HG02884 (cell line): ENCODE measurements around the gene CLCN7.
"Not testable (repeated sequence)": the region's sequence is repeated elsewhere in the genome, so short reads cannot be mapped to it uniquely, and the experiment has no call there.

Source experiments
- ATAC-seq: cut with Tn5 transposase; IDR thresholded peaks from one replicate; pipeline ENCODE4 v1.9.1; 2021; ENCODE audit warnings: mild to moderate bottlenecking, moderate library complexity; ENCODE audit not compliant: unreplicated experiment

The CLCN7 gene

DNA sequence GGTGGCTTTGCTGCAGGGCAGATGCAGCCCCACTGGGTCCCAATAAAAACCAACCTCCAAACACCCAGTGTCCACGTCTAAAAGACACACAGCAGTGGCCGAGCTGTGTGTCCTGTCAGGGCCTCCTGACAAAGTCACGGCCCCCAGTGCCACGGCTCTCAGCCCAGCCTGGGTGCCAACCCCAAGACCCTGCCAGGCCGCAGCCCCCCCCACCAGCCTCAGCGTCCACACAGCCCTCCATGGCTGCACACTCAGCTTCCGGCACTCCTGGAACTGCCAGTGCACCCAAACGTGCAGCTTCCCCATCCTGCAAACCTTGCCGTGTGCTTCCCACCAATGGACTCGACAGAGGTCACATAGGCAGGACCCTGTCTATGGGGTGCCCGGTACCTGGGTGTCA lies 26.9 kb downstream of the CLCN7 start:
- ATAC-seq: no peak

DNA sequence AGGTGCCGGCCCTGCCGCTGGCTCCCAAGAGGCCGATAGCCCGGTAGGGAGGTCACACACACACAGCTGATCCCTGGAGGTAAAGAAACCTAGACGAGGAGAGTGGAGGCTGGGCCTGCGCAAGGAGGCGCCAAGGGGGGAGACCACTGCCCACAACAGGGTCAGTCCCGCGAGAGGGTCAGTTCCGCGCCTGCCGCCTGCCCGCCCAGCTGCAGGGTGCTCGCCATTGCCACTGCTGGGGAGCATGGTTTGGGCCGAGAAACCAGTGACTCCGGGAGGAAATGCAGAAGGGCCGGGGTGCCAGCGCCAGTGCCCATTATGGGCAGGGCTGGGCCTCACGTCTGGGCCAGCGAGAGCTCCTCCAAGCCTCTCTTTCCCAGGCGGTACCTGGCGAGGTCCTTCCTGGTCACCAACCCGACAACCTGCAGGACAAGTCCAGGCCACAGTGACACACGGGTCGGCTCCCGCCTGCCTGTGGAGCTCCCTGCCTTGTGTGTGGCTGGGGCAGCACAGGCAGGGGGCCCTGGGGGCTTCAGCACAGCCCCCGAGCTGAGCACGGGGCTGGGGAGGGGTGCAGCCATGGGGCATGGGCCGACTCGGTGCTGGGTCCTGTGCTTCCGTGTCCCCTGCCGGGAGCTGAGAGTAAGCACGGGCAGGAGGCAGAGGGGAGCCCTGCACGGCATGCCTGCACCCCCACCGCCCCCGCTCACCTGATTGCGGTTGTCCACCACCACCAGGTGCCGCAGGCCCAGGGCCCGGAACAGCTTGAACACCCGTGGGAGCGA lies 28.3 kb downstream of the CLCN7 start:
- ATAC-seq: no peak

DNA sequence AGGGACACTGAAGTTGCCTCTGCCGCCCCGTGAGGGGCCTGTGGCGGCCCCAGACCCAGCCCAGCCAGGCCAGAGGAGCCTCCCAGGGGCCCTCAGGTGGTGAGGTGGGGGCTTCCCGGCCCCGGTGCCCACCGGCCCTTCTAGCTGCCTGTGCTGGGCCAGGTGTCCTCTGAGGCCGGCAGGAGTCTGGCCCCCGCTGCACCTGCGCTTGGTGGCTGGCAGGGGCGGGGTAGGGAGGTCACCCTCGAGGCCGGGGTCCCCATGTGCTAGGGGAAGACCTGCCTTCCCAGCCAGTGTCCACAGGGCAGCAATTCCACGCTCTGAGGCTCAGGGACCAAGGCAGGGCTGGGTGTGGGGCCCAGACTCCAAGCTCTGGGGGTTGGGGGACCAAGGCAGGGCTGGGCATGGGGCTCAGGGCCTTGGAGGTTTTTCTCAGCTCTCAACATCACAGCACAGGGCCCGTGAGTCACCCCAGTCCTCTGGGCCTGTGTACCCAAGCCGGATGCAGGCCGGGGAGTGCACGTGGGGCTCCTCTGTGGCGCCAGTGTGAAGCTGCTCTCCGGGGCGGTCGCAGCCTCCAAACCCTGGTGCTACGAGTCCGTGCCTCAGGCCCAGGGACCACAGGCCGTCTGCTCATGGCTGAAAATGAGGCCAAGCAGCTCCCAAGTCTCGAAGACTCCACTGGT lies 29.2 kb downstream of the CLCN7 start:
- no peak for ATAC-seq

DNA sequence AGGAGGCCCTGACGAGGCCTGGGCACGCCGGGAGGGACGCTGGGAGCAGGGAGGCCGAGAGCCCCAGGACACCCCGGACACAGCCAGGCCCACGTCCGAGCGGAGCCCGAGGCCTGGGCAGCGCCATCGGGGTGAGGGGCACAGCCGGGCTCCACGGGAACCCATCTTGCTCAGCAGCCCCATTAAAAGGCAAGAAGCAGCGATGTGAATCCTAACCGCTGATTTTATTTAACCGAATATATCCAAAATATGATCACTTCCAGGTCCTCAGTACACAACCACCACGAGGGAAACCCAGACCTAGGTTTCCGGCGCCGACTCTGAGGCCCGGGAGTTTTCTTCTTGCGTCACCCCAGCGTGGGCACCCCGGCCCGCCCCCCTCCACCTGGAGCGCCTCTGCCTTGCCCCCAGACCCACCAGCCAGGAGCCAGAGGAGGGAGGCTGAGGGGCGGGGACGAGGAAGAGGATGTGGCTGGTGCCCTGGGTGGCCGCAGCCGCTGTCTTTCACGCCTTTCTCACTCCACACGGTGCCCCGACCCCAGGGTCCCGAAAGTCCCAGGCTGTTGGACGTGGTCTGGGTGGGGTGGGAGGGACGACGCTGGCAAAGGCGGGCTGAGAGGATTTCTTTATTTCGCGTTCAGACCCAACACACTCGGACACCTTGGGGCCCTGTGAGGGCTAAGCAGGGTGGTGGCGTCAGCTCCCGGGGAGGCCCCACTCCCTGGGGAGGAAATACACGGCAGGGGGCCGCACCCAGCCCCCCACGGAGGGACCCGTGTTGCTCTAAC lies 29.9 kb downstream of the CLCN7 start:
- ATAC-seq: no peak

DNA sequence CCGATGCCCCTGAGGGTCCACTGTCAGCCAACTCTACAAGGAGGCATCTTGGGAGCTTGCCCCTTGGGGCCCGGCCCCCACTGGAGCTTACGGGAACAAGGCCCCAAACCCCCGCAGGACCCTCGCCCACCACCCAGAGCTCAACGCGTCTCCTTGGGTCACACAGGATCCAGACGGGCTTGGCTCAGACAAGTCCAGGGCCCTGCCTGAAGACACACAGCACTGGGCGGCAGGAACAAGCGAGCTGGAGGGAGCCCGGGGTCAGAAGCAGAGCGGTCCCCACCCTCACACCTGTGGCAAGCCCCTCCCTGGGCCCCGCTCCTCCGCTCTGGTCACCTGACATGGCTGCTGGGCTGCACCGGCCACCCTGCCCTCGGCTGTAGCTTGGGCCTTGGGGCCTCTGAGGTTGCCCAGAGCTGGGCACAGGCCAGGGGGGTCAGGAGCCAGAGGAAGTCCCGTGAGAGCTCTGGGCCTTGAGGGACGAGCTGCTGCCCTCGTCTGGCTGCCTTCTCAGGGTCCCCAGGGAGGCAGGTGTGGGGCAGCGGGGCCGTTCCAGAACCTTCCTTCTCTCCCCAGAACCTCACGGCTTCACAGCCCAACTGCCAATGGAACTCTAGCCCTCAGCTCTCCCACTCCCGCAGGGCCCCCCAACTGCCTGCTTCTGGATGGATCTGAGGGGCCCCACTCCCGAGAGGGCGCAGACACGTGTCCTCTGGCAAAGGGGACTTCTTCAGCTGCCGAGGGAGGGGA lies 30.7 kb downstream of the CLCN7 start, which contains the start of gene CCDC154:
TSS of gene CCDC154 (minus strand) at position 577 of the 750 bp plus-strand sequence. CDS start at position 343, 234 bp downstream.
- no peak for ATAC-seq

DNA sequence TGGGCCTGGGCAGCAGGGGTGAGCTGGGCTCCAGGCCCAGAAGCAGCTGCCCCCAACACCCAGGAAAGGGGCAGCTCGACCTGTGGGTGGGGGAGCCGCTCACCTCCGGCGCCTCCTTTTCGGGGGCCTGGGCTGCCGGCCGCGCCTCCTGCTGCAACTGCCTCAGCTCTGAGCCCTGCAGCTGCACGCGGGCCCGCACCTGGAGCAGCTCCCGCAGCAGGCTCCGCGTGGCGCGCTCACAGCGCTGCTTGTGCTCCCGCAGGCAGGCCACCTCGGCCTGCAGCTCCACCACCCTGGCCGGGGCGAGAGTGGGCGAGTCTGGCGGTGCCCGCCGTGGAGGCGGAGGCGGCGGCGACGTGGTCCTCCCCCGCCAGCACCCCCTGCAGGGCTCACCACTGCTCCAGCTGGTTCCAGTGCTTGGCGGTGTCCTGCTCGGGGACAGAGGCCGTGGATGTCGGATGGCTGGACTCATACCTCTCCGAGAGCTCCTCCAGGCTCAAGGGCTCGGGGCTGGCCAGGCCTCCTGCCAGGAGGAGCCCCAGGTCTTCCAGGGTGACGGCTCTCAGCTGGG lies 31.3 kb downstream of the CLCN7 start:
- ATAC-seq: no peak

DNA sequence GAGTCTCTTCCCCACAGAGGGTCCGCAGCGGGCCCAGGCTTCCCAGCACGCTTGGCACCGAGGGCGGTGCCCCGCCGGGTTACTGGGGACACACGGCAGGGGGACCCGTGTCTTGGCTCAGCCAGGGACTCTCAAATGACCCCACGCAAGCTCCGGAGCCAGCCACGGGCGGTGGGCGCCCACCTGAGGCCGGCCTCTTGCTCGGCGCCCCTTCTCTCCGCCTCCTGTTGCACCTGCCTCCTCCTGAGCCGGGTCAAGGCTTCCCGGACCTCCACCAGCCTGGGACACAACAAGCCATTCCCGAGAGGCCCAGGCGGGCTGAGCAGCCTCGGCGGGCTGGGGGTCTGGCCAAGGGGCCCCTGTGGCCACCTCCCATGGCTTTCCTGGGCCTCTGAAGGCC lies 32.1 kb downstream of the CLCN7 start:
- ATAC-seq: no peak

DNA sequence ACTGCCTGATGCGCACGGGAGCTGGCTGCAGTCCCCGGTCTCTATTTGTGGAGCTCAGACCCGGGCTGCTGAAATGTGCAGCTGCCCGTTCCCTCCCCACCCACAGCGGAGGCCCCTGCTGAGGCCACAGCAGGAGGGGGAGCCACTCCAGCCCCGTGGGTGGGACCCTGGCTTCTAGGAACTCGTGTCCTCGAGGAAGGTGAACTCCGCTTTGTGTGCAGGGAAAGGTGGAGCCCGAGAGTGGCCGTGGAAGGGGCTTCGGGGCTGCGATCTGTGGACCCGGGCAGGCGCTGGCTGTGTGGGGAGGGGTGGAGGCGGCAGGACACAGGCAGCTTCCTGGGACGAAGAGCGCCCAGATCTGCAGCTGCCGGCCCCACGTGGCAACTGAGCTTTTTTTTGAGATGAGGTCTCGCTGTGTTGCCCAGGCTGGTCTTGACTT lies 33.4 kb downstream of the CLCN7 start:
- ATAC-seq: no peak

DNA sequence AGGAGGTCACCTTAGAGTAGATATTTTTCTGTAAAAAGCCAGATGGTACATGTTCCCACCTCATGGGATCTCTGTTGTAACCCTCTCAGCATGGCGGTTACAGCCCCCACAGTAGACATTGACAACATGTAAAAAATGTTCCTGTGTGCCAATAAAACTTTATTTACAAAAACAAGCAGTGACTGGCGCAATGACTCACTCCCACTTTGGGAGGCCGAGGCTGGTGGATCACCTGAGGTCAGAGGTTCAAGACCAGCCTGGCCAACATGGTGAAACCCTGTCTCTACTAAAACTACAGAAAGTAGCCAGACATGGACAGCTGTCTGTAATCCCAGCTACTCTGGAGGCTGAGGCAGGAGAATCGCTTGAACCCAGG lies 35.1 kb downstream of the CLCN7 start:
- ATAC-seq: not testable (repeated sequence)

DNA sequence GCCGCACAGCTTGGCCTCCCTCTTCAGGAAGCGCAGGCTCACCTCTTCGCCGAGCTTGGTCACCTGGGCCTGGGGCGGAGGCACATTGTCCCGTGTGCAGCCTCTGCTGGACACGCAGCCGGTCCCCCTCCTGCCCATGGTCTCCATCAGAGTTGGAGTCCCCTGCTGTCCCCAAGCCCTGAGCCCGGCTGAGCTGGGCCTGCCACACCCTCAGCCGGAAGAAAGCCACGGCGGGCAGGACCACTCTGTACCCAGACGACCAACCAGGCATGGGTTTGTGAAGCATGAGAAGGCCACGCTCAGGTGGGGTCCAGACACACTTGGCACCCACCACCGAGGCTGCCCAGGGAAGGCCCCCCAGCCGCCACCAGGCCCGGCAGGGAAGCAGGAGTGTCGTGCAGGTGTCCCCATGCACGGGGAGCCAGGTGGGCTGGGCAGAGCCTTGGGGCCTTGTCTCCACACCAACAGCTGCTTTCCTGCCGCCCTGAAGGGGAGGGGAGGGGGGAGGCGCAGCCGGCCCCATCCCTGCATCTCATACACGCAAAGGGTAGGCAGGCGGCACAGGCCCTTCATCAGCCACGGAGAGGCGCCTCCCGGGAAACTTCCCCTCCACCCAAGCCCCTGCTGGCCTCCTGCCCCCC lies 35.6 kb downstream of the CLCN7 start:
- ATAC-seq: no peak

DNA sequence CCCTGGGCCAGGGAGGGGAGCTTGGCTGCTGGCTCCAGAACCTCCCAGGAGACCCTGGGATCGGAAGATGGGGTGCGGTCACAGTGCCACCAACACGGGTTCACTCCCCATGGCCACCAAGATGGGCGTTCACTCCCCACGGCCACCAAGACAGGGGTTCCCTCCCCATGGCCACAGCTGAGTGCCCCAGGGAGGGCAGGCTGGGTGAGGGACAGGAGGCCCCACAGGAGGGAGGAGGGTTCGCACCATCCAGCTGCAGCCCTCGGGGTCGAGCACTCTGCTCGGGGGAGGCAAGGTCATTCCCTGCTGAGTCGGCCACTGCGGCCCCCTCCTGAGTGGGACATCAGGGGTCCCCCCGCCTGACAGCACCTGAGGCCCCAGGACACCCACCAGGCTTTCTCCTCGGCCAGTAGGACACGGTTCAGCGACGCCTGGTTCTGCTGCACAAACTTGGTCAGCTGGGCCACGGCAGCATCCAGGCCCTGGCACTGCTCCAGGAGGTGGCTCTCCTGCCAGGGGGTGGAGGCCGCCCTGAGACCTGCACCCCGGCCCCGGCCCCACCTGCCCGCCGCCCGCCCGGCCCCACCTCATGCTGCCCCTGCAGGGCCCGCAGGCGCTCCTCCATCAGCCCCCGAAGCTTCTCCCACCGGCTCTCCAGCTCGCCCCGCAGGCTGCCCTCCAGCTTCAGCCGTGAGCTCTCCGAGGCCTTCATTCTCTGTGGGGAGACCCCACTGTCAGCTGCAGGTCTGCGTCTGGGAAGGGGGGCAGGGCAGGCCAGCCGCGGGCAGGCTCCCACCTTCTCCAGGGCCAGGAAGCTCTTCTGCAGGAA lies 36.4 kb downstream of the CLCN7 start:
- no peak for ATAC-seq

DNA sequence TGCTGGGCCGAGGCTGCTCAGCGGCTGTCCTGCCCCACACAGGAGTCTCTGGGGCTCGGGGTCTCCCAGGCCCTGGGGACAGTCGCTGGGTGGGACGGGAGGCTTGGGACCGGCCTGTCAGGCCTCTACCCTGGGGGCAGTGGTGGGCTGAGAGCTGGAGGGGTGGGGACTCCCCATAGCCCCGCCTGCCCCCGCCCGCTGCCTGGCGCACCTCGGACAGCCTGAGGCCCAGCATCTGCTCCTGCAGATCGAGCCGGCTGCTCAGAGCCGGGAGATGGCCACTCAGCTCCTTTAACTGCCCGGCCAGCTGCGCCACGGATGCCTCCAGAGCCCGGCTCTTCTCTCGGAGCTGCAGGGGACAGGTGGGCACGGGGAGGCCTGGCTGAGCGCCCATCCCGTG lies 37.2 kb downstream of the CLCN7 start:
- ATAC-seq: no peak

DNA sequence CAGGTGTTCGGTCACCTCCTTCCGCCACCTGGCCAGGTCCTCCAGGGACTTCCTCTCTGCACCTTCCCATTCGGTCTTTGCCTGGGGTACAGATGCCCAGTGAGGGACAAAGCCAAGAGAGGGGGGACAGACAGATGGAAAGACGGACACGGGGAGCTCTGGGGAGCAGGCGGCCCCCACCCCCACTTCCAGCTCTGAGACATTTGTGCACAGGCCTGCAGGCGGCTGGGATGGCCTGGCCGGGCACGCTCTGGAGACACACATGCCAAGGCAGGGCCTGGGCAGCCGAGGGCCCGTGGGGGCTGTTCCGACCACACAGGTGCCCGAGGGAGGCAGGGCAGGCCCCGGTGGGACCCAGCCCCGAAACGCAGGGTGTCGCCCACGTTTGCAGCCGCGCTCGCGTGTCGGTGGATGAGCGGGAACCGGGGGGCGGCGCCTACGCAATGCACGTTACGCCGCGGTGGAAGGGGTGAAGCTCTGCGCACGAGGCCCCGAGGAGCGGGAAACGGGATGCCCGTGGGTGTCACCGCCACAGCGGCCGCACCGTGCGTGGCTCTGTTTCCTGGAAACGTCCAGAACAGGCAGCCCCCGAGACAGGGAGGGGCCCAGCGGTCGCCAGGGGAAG lies 38.0 kb downstream of the CLCN7 start:
- ATAC-seq: no peak

DNA sequence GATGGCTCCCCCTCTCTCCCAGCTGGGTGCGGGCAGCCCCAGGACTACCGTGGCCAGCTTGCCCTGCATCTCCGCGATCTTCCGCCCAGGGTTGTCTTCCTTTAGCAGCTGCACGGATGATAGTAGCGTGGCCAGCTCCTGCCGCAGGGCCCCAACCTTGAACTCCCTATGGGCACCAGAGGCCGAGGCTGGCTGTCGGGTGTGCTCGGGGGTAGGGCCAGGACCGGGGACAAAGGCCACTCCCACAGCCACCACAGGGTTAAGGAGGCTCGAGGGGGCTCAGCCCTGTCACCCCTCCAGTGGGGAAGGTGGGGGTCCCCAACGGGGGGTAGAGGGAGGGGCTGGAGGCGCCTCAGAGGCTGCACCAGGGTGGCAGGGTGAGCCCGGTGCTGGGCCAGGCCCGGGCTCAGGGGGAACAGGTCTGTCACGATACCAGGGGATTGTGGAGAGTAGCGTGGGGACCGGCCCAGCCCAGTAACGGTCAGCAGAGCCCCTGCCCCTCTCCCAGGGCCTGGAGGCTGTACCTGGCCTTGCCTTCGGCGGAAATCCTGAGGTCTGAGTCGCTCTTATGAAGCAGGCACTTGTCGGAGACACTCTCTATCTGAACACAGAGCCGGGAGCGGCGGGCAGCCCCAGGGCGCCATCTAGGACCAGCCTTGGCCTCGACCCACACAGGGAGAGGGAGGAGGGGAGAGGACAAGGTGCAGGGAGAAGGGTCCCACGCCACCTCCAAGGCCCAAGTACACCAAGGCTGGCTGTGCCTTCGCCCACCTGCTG lies 38.7 kb downstream of the CLCN7 start:
- ATAC-seq: no peak

DNA sequence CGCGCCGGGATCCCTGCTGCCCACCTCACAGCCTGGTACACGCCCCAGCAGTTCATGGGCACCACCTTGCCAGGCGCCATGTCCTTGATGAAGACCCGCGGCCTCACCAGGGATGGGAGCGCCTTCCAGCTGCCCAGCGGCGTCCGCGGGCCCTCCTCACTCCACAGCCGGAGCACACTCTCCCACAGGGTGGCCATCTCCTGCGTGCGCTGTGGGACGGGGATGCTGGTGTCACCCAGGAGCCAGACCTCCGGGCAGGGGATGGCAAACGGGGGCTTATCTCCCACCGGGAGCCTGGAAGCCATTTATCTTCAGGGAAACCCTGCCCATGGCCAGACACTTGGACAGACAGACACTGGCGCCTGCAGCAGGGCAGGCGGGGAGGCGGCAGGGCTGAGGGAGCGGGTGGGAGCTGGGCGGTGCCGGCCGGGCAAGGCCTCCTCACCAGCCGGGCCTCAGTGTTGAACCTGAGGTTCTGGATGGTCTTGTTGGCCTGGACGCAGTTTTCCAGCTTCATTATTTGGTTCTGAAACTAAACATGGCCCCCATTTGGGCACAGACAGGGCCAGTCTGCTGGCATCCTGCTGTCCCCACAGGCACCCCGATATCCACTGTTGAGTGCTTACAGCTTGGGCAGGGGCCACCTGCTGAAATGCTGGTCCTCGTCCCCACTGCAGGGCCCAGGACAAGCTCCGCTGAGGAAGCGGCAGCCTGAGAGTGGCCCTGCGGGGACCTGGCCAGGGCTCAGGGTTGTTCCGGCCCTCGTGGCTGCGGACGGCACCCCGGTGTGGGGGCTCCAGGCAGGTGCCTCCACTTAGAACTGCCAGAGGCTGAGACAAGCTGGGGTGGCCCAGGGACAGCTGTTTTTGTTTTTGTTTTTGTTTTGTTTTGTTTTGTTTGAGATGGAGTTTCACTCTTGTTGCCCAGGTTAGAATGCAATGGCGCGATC lies 39.9 kb downstream of the CLCN7 start:
- ATAC-seq: no peak

DNA sequence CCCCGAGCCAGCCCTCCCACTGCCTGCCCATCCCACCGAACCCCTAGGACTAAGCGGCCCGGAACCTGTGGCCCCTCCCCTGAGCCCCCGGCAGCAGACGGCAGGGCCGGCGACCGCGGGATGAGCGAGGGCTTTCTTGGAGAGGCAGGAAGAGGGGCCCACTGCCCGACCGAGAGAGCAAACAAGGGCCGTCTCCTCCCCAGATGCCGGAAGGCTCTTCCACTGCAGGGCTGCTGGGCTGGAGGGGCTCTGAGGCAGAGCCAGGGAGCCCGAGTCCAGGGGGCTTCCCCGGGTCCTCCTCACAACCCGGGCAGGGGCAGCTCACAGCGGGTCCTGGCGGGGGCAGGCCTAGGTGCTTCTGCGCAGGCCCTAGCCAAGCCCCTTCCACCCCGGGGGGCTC lies 41.1 kb downstream of the CLCN7 start:
- no peak for ATAC-seq

DNA sequence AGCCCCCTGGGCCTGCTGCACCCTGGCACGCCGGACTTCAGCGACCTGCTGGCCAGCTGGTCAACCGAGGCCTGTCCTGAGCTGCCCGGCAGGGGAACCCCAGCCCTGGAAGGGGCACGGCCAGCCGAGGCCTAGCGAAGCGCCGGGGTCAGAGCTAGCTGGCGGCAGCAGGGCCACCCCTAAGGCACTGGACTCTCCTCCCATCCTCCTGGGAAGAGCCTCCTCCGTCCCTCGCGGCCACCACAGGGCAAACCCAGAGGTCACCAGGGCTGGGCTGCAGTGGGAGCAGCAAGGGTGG lies 41.6 kb downstream of the CLCN7 start:
- ATAC-seq: no peak
